Lower leg skin (tissue), 4 donors: ENCODE data around the gene TCF7L2. TPM values are rescaled to one million over a fixed set of nuclear protein-coding genes. Genes with fewer than 3 reads are reported as not detected.

Source experiments
- DNase-seq, 2 donors: peaks; one replicate each; pipeline ENCODE4 v3.0.0-alpha.2; 2019; ENCODE audit warnings: low spot score in 2 of 2
- H3K4me3 ChIP-seq: fragments of 200-600 bp; sonication (generic); 2 replicates; pipeline ENCODE4 v1.5.1; 2017; ENCODE audit warnings: mild to moderate bottlenecking, low read depth; ENCODE audit not compliant: poor library complexity, severe bottlenecking
- POLR2A ChIP-seq, 2 donors: fragments of 450-650 bp; IDR thresholded peaks; one replicate each; pipeline ENCODE4 v1.6.1; 2016 to 2017; ENCODE audit warnings: antibody characterized with exemption in 2 of 2, mild to moderate bottlenecking in 1 of 2, moderate library complexity in 1 of 2
- WGBS, 2 donors: methylation state at CpG; one replicate each; pipeline ENCODE4 v1.1.5; 2018; 5-methylcytosine and 5-hydroxymethylcytosine counted together
- intact Hi-C: fragments of 100-400 bp; cut with DNase I; formaldehyde crosslinking; loops from one replicate; pipeline ENCODE4 v1.15.0; 2023; ENCODE audit warnings: low total_unique reads
- total RNA-seq, 4 donors: library from RNA; depleted of rRNA; stranded (reverse); fragments of >200 nt; gene quantifications; one replicate each; pipeline ENCODE4 v1.1.0, GENCODE V29; 2016
- TF ChIP-seq, protein P1 (sequence below), 3 donors: fragments of 450-650 bp; IDR thresholded peaks; one replicate each; pipeline ENCODE4 v1.5.1; 2016; ENCODE audit warnings: antibody characterized with exemption in 3 of 3, mild to moderate bottlenecking in 3 of 3, moderate library complexity in 2 of 3

The TCF7L2 gene
- total RNA-seq, 4 donors from 2014 or later = 5.6 to 23.1 (median 16.2) TPM

DNA sequence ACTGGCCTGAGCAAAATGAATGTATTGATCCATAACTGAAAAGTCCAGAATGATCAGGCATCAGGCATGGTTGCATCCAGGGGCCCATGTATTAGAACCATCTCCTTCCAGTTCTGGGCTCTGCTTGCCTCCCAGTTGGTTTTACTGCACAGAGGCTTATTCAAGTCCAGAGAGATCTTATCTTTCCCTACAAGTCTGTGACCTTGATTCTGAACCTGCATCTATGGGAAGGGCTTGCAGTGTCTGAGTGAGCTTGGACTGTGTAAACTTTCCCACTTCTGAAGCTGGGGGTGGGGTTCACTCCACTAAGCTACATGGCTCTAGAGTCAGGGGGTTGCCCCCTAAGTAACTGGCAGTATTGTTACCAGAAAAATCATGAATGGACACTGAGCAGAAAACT is 136.2 kb downstream of the TCF7L2 start:
- TF ChIP-seq, protein P1, sequence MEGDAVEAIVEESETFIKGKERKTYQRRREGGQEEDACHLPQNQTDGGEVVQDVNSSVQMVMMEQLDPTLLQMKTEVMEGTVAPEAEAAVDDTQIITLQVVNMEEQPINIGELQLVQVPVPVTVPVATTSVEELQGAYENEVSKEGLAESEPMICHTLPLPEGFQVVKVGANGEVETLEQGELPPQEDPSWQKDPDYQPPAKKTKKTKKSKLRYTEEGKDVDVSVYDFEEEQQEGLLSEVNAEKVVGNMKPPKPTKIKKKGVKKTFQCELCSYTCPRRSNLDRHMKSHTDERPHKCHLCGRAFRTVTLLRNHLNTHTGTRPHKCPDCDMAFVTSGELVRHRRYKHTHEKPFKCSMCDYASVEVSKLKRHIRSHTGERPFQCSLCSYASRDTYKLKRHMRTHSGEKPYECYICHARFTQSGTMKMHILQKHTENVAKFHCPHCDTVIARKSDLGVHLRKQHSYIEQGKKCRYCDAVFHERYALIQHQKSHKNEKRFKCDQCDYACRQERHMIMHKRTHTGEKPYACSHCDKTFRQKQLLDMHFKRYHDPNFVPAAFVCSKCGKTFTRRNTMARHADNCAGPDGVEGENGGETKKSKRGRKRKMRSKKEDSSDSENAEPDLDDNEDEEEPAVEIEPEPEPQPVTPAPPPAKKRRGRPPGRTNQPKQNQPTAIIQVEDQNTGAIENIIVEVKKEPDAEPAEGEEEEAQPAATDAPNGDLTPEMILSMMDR (IDR thresholded peaks at IDR 0.05) = no peak
- no peak for TF ChIP-seq POLR2A (IDR thresholded peaks at IDR 0.05)
- intact Hi-C loops = no loop called here
- no peak overlapping the region for H3K4me3 ChIP-seq
- DNase-seq = no peak

DNA sequence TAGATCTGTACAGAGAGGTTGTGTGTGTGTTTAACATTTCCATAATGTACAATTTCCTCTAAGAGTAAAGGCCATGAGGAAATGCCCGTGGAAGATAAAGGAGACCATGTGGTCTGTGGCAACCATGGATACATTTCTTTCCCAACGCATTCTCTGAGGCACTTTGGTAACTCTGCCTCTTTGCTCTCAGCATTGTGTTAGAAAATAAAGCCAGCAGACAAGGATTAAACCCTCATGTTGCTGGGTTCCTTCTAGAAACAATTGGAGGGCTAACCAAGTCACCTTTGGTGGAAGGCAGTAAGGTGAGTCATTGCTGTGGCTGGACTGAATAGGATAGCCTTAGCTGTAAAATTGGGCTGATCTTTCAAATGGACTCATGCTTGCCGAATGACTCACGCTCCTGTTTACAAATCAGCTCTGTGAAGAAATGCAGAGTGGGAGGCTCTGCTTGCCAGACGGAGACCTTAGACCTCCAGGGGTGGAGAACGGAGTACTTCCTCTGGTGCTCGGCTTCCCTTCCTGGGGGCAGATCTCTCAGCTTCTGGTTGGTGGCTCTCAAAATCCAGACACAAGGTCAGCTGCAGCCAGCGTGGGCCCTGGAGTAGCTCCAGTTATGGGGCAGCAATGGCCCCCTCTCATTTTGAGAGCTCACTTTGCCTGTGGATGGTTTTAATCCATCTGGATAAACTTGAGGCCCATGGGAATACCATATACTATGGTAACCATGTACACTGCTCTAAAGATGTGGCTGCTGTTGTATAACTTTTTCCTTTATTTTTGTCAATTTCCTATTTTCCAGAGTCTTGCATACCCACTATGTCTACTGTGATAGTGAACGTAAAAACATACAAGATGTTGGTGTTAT is 137.3 kb downstream of the TCF7L2 start:
- no peak for TF ChIP-seq POLR2A (IDR thresholded peaks at IDR 0.05)
- TF ChIP-seq, protein P1 (IDR thresholded peaks at IDR 0.05) = no peak
- H3K4me3 ChIP-seq = no peak overlapping the region
- intact Hi-C loops = no loop called here
- WGBS, 2 donors = 44 to 65% methylated on average over 9 of the region's 9 CpGs
- peak; percentile 76 to 90 for DNase-seq

DNA sequence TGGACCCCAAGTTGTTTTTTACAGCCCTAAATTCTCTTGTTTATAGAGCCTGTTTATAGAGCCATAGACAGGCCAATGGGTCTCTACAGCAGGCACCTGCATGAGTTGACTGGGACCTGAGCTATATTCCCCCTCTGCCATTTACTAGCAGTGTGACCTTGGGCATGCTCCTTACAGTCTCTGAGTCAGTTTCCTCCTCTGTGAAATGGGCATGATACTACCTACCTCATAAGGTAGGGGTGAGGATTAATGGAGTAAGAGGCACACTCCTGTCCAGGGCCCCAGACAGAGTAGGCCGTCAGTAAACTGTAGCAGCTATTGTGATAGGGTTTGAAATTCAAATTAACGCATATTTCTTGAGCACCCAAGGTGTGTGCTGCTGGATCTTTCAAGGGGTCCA is 138.1 kb downstream of the TCF7L2 start:
- no peak for TF ChIP-seq POLR2A (IDR thresholded peaks at IDR 0.05)
- TF ChIP-seq, protein P1 (IDR thresholded peaks at IDR 0.05) = no peak
- H3K4me3 ChIP-seq = no peak overlapping the region
- intact Hi-C loops = no loop called here
- 98% methylated on average over 2 of the region's 2 CpGs for WGBS, 2 donors
- DNase-seq = no peak

DNA sequence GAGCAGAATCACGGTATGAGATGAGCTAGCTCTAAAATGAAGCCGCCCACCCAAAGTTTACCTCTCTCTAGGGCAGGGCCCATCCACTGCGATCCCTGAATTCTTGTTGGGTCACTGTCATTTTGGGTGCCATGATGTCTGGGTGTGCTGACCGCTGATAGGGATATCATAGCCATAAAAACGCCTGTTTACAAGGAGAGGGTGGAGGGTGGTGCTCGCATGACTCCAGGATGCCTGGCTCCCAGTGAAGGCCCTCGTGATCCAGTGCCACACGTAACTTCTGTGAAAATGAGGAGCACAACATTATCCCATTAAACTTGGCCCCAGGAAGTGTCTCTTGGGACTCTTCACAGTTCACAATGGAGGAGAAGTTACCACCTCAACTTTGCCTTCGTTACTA is 139.5 kb downstream of the TCF7L2 start:
- 74 to 84% methylated on average over 9 of the region's 9 CpGs for WGBS, 2 donors
- TF ChIP-seq POLR2A (IDR thresholded peaks at IDR 0.05) = no peak
- TF ChIP-seq, protein P1 (IDR thresholded peaks at IDR 0.05) = no peak
- intact Hi-C loops = no loop called here
- DNase-seq = peak in 1 of 2 donors; percentile 85
- no peak overlapping the region for H3K4me3 ChIP-seq

DNA sequence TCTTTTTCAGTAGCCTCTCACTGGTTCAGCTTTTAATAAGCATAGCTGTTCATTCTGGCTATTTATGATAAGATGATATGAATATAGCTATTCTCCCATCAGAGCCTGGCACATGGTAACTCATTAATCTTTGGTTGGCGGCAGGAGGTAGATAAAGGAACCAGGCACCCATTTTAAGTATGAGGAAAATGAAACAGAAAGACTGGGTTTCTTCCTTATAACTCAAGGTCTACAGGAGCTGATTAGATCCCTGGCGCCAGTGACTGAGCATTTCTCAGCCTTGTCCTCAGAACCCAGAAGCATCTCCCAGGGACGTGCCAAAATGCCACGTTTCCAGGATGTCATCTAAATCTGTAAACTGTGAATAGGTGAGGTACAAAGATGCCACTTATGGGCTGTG is 141.9 kb downstream of the TCF7L2 start:
- TF ChIP-seq POLR2A (IDR thresholded peaks at IDR 0.05) = no peak
- TF ChIP-seq, protein P1 (IDR thresholded peaks at IDR 0.05) = no peak
- WGBS, 2 donors = 85 to 91% methylated on average over 4 of the region's 4 CpGs
- DNase-seq = peak in 1 of 2 donors; percentile 72

More for the DNA sequence above, 141.9 kb downstream of the TCF7L2 start:
- intact Hi-C loops = no loop called here
- no peak overlapping the region for H3K4me3 ChIP-seq
